Adrenal gland (tissue), 19 donors: ENCODE results near the gene C1QL4. TPM values are rescaled to one million over a fixed set of nuclear protein-coding genes. Genes with fewer than 3 reads are reported as not detected.
"Not testable (repeated sequence)": the region's sequence is repeated elsewhere in the genome, so short reads cannot be mapped to it uniquely, and the experiment has no call there.

Experiments
- DNase-seq, 7 donors: peaks; one replicate each; pipeline ENCODE4 v3.0.0-alpha.2; 2019 to 2020
- H3K27ac ChIP-seq, 5 donors: fragments of 200-600 bp; sonication (generic) in 4 of 5; 1 replicate in 3 of 5; 2 replicates in 2 of 5; pipeline versions ENCODE4 v1.5.1 to v1.8.0; 2016 to 2020; ENCODE audit warnings: mild to moderate bottlenecking in 1 of 5
- H3K27me3 ChIP-seq: fragments of 200-600 bp; 2 replicates; pipeline ENCODE4 v1.8.0; 2021
- H3K36me3 ChIP-seq, 2 donors: fragments of 200-600 bp; replicated peaks in 1 of 2; 1 replicate in 1 of 2; 2 replicates in 1 of 2; pipeline versions ENCODE4 v1.5.1 to v1.8.0; 2018 to 2022
- H3K4me1 ChIP-seq, 2 donors: fragments of 200-600 bp; replicated peaks in 1 of 2; 1 replicate in 1 of 2; 2 replicates in 1 of 2; pipeline versions ENCODE4 v1.5.1 to v1.8.0; 2018 to 2021
- H3K4me3 ChIP-seq, 4 donors: fragments of 200-600 bp; sonication (generic) in 3 of 4; one replicate each; pipeline ENCODE4 v1.5.1; 2016 to 2018
- H3K9me3 ChIP-seq, 3 donors: fragments of 200-600 bp; sonication (generic) in 1 of 3; replicated peaks in 1 of 3; 1 replicate in 2 of 3; 2 replicates in 1 of 3; pipeline versions ENCODE4 v1.5.1 to v1.8.0; 2016 to 2021
- POLR2A ChIP-seq, 2 donors: fragments of 450-650 bp; IDR thresholded peaks; one replicate each; pipeline ENCODE4 v1.6.1; 2017; ENCODE audit warnings: antibody characterized with exemption in 2 of 2, mild to moderate bottlenecking in 2 of 2, moderate library complexity in 1 of 2
- WGBS, 4 donors: extraction: QIAGEN DNeasy Blood & Tissue Kit in 2 of 4; methylation state at CpG; one replicate each; pipeline versions ENCODE4 v1.1.5 to v1.1.7; 2013 to 2017; 5-methylcytosine and 5-hydroxymethylcytosine counted together
- intact Hi-C, 2 donors: fragments of 100-400 bp; cut with DNase I; formaldehyde crosslinking; loops; one replicate each; pipeline versions ENCODE4 v1.14.1 to v1.15.0; 2022 to 2023
- long read RNA-seq, 10 donors: library from polyadenylated mRNA in 3 of 10; unstranded in 2 of 10; stranded (forward) in 1 of 10; transcript quantifications; one replicate each; pipeline ENCODE4 v2.0.0 and lab custom pipeline, GENCODE V29; 2021 to 2026
- polyA plus RNA-seq, 3 donors: library from polyadenylated mRNA; stranded (reverse); fragments of 200-250 nt in 2 of 3; fragments of 350-450 nt in 1 of 3; fragmentation: Illumina TruSeq in 1 of 3; extraction: RNeasy Lipid Tissue Mini Kit (QIAGEN cat#74804) in 1 of 3; gene quantifications; one replicate each; pipeline ENCODE4 v1.2.3, GENCODE V29; 2013 to 2014
- total RNA-seq, 9 donors: library from RNA; depleted of rRNA in 4 of 9; stranded (reverse); fragments of >200 nt in 4 of 9; fragments of 120-200 nt in 1 of 9; fragmentation: NEBNext Ultra II Directional in 1 of 9; extraction: Animal tissue kit (Norgen Biotek cat#: 25700) in 1 of 9; gene quantifications; one replicate each; pipeline versions ENCODE4 v1.1.0 to v1.2.4, GENCODE V29; 2013 to 2023
- TF ChIP-seq, protein P1 (sequence below), 6 experiments: fragments of 450-650 bp in 4 of 6; fragments of 200-600 bp in 2 of 6; sonication (generic) in 1 of 6; IDR thresholded peaks; 1 replicate in 5 of 6; 2 replicates in 1 of 6; pipeline versions ENCODE4 v1.5.1 to v1.8.0; 2016 to 2021; ENCODE audit warnings: antibody characterized with exemption in 6 of 6, mild to moderate bottlenecking in 2 of 6, moderate library complexity in 1 of 6
- donor health status: healthy with polysubstance abuse.
- donor health status: Bipolar disorder and iron deficiency.
- donor health status: DM: yes; HTN: yes; CAD: no.
- donor health status: DM: no; HTN: no; CAD: no.
- donor health status: DM: no; HTN: no; CAD: no.
- donor health status: DM: yes; HTN: yes; CAD: no.

C1QL4 gene
- total RNA-seq, result under 1 TPM in 2 of 9 donors, not detected in 7; 0.14 to 0.20 TPM
- polyA plus RNA-seq, result not detected
- long read RNA-seq, donor 1, result 0 reads
- long read RNA-seq, donor 2, result 0 reads
- long read RNA-seq, donor 3, result 0 reads
- long read RNA-seq, donor 4, result 0 reads
- long read RNA-seq, donor 5, result 0 reads
- long read RNA-seq, donor 6, result 0 reads
- long read RNA-seq, donor 7, result 0 reads
- long read RNA-seq, donor 8, result 0 reads
- long read RNA-seq, donor 9, result 0 reads
- long read RNA-seq, donor 10, result 0 reads

GRCh38 chr12:49336645-49337584 is at the start of gene C1QL4:
Gene C1QL4 (minus strand): TSS chr12:49337188. CDS start chr12:49336477, 711 bp downstream.
- Histone ChIP-seq H3K4me1 (peaks cover 5 to 13% of the 10 kb centered on the region in 2 donors), H3K36me3 (no peaks in the 10 kb centered on the region), H3K4me3 (peak within 1 kb of the TSS in 1 of 4 donors; percentile 40), H3K27me3 (peaks cover 34% of the 10 kb centered on the region), H3K27ac (no peak within 1 kb of the TSS), H3K9me3 (no peaks in the 10 kb centered on the region)
- TF ChIP-seq POLR2A (IDR thresholded peaks at IDR 0.05), result no peak
- TF ChIP-seq, protein P1, sequence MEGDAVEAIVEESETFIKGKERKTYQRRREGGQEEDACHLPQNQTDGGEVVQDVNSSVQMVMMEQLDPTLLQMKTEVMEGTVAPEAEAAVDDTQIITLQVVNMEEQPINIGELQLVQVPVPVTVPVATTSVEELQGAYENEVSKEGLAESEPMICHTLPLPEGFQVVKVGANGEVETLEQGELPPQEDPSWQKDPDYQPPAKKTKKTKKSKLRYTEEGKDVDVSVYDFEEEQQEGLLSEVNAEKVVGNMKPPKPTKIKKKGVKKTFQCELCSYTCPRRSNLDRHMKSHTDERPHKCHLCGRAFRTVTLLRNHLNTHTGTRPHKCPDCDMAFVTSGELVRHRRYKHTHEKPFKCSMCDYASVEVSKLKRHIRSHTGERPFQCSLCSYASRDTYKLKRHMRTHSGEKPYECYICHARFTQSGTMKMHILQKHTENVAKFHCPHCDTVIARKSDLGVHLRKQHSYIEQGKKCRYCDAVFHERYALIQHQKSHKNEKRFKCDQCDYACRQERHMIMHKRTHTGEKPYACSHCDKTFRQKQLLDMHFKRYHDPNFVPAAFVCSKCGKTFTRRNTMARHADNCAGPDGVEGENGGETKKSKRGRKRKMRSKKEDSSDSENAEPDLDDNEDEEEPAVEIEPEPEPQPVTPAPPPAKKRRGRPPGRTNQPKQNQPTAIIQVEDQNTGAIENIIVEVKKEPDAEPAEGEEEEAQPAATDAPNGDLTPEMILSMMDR (IDR thresholded peaks at IDR 0.05), result peak; percentile 53 to 98 (median 70)
- intact Hi-C loops, result no loop called here
- 1 to 7% (median 3%) methylated on average over 13 to 65 of the region's 65 CpGs for WGBS, 4 donors
- DNase-seq, result peak; percentile 72 to 88 (median 82)

GRCh38 chr12:49380184-49380583 is 43.2 kb upstream of the C1QL4 start:
- H3K27ac ChIP-seq, H3K9me3 ChIP-seq, H3K27me3 ChIP-seq, DNase-seq, H3K36me3 ChIP-seq, H3K4me1 ChIP-seq, intact Hi-C loops, H3K4me3 ChIP-seq: not testable (repeated sequence)
- 95 to 98% (median 96%) methylated on average over 9 of the region's 9 CpGs for WGBS, 4 donors

- no peak for DNase-seq
- Histone ChIP-seq H3K27ac (no peak overlapping the region), H3K4me3 (no peak overlapping the region), H3K27me3 (no peaks in the 10 kb centered on the region), H3K4me1 (peaks cover 0 to 5% of the 10 kb centered on the region in 2 donors), H3K36me3 (no peaks in the 10 kb centered on the region), H3K9me3 (no peaks in the 10 kb centered on the region)
- TF ChIP-seq, protein P1 (IDR thresholded peaks at IDR 0.05), result no peak
- no peak for TF ChIP-seq POLR2A (IDR thresholded peaks at IDR 0.05)
- intact Hi-C loops, result no loop called here
- 88 to 90% (median 89%) methylated on average over 2 of the region's 2 CpGs for WGBS, 4 donors
Observed at GRCh38 chr12:49377386-49377785, 40.4 kb upstream of the C1QL4 start.

- no peak overlapping the region for H3K4me3 ChIP-seq
- no peaks in the 10 kb centered on the region for H3K9me3 ChIP-seq
- WGBS, 4 donors, result 95 to 100% (median 100%) methylated on average over 1 of the region's 1 CpG
- H3K27me3 ChIP-seq, result no peaks in the 10 kb centered on the region
- DNase-seq, result no peak
- TF ChIP-seq, protein P1 (IDR thresholded peaks at IDR 0.05), result no peak
- no peak for TF ChIP-seq POLR2A (IDR thresholded peaks at IDR 0.05)
- intact Hi-C loops, result no loop called here
- no peaks in the 10 kb centered on the region for H3K36me3 ChIP-seq
- H3K4me1 ChIP-seq, result no peaks in the 10 kb centered on the region
- H3K27ac ChIP-seq, result no peak overlapping the region
Observed at GRCh38 chr12:49375406-49375805, 38.4 kb upstream of the C1QL4 start.
